ENCODE data around the gene BPIFB1. TPM values are rescaled to one million over a fixed set of nuclear protein-coding genes. Genes with fewer than 3 reads are reported as not detected.

The BPIFB1 gene
- polyA plus RNA-seq, 1 experiment = not detected

DNA sequence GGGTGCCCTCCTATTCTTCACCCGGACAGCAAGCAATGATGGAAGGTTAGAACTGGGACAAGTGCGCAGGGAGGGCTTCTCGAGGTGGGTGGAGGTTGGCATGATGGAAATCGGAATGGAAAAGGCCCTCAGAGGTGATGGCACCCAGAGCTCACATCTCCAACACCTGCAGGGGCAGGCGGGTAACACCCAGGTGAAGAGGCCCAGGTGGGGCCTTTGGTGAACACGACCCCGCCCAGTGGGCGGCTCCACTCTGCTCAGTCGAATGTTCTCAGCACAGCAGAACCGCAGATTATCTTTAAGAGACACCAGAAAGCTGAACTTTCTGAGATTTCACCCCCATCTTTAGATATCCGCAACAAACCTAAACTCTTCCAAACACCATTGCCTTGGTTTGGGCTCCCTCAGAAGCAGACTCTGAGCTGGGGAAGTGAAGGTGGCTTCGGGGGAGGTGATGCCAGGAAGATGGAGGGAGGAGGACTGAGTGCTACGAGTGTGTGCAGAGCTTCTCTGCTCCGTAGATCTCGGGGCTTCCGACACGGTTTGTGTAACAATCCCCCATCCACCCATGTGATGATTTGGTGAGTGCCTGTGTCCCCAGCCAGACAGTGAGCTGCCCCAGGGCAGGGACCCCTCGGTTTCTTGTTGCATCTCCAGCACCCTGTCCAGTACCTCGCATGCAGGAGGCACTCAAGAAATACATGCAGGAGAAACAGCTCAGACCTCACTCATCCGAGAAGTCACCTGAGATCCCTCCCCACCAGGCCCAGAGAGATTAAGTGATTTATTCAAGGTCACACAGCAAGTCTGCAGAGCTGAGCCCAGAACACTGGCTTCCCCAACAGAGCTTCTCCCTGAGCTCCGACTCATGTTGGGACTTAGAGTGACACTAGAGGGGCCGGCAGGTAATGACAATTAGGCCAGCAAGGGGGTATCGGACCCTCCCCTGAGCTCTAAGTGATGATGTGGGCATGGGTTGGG lies 45.4 kb downstream of the BPIFB1 start:
- POLR2A ChIA-PET = no interaction called here
- TF ChIP-seq, protein P1, sequence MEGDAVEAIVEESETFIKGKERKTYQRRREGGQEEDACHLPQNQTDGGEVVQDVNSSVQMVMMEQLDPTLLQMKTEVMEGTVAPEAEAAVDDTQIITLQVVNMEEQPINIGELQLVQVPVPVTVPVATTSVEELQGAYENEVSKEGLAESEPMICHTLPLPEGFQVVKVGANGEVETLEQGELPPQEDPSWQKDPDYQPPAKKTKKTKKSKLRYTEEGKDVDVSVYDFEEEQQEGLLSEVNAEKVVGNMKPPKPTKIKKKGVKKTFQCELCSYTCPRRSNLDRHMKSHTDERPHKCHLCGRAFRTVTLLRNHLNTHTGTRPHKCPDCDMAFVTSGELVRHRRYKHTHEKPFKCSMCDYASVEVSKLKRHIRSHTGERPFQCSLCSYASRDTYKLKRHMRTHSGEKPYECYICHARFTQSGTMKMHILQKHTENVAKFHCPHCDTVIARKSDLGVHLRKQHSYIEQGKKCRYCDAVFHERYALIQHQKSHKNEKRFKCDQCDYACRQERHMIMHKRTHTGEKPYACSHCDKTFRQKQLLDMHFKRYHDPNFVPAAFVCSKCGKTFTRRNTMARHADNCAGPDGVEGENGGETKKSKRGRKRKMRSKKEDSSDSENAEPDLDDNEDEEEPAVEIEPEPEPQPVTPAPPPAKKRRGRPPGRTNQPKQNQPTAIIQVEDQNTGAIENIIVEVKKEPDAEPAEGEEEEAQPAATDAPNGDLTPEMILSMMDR (IDR thresholded peaks at IDR 0.05; ENCODE audit: insufficient read depth, low read depth, low read length) = no peak
- H3K4me3 ChIP-seq (ENCODE audit: low read depth, low read length) = no peak overlapping the region
- H3K27me3 ChIP-seq (ENCODE audit: control insufficient read depth, insufficient read depth, low read length) = peaks cover 14% of the 10 kb centered on the region
- no peaks in the 10 kb centered on the region for H3K36me3 ChIP-seq (ENCODE audit: control insufficient read depth, insufficient read depth, low read length)
- no peak for DNase-seq (ENCODE audit: low read depth)
- CTCF ChIA-PET = interaction anchor here (1.2 to 1.8 kb wide), 3 partner anchors 10 to 136 kb away, joined by 3 to 5 read pairs (median 4); no protein-coding TSS in a partner anchor

DNA sequence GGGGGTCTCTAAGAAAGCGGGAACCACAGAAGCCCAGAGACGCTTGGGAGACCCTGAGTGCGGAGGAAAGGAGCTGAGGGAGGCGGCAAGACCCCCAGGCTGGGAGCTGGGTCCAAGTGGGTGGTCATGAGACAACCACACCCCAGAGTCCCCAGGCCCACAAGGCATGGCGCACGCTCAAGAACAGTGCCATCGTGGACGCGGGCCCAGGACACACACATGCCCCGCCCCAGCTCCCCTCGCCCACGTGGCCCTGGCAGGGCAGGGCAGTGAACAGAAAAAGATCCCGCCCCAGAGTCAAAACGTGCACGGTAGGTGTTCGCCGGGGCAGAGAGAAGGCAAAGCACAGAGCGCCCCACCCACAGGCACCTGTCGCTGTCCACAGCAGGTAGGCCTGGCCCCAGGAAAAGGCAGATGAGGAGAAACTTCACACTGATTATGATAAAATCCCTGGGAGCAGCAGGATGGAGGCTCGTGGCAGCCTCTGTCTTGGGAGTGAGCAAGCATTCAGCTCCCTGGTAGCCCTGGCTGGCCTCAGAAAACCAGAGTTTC lies 50.0 kb downstream of the BPIFB1 start:
- TF ChIP-seq, protein P1 (IDR thresholded peaks at IDR 0.05; ENCODE audit: insufficient read depth, low read depth, low read length) = no peak
- peaks cover 13% of the 10 kb centered on the region for H3K27me3 ChIP-seq (ENCODE audit: control insufficient read depth, insufficient read depth, low read length)
- no peak for DNase-seq (ENCODE audit: low read depth)
- no peak overlapping the region for H3K4me3 ChIP-seq (ENCODE audit: low read depth, low read length)
- POLR2A ChIA-PET = no interaction called here
- CTCF ChIA-PET = interaction anchor here (1.2 to 1.5 kb wide), 2 partner anchors 28 to 33 kb away, joined by 3 read pairs; no protein-coding TSS in a partner anchor
- no peaks in the 10 kb centered on the region for H3K36me3 ChIP-seq (ENCODE audit: control insufficient read depth, insufficient read depth, low read length)

DNA sequence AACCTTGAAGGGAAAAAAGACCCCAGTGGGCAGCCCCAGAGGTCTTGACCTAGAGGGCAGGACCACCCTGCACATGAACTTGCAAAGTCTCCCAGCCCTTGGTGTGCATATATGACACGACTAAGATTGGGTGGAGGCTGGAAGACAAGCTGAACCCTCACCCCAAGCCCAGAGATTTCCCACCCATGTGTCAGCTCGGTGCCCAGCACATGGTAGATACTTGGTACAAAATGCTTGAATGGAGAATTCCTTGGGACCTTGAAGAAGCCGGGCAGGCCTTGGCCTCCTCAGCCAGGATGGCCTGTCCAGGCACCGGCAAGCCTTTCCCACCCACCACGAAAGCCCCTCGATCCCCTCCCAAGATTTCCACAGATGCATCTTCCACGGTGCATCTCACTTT lies 50.6 kb downstream of the BPIFB1 start:
- CTCF ChIA-PET = interaction anchor here (1.2 kb wide), 1 partner anchor 29 kb away, joined by 3 read pairs; no protein-coding TSS in a partner anchor
- no peak overlapping the region for H3K4me3 ChIP-seq (ENCODE audit: low read depth, low read length)
- POLR2A ChIA-PET = no interaction called here
- no peak for DNase-seq (ENCODE audit: low read depth)
- peaks cover 9% of the 10 kb centered on the region for H3K27me3 ChIP-seq (ENCODE audit: control insufficient read depth, insufficient read depth, low read length)
- H3K36me3 ChIP-seq (ENCODE audit: control insufficient read depth, insufficient read depth, low read length) = no peaks in the 10 kb centered on the region
- TF ChIP-seq, protein P1 (IDR thresholded peaks at IDR 0.05; ENCODE audit: insufficient read depth, low read depth, low read length) = no peak

DNA sequence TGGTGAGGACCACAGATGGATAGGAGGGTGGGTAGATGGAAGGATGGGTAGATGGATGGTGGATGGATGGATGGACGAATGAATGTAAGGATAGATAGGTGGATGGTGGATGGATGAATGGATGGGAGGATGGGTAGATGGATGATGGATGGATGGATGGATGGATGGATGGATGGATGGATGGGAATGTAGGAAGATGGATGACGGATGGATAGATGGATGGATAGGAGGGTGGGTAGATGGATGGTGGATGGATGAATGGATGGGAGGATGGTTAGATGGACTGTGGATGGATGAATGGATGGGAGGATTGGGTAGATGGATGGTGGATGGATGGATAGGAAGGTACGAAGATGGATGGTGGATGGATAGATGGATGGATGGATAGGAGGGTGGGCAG lies 51.1 kb downstream of the BPIFB1 start:
- no peaks in the 10 kb centered on the region for H3K36me3 ChIP-seq (ENCODE audit: control insufficient read depth, insufficient read depth, low read length)
- no peak overlapping the region for H3K4me3 ChIP-seq (ENCODE audit: low read depth, low read length)
- TF ChIP-seq, protein P1 (IDR thresholded peaks at IDR 0.05; ENCODE audit: insufficient read depth, low read depth, low read length) = no peak
- ChIA-PET CTCF (interaction anchor here (1.2 kb wide), 1 partner anchor 29 kb away, joined by 3 read pairs; no protein-coding TSS in a partner anchor), POLR2A (no interaction called here)
- DNase-seq (ENCODE audit: low read depth) = no peak
- peaks cover 6% of the 10 kb centered on the region; the same call in 1 of the 2 replicates for H3K27me3 ChIP-seq (ENCODE audit: control insufficient read depth, insufficient read depth, low read length)

DNA sequence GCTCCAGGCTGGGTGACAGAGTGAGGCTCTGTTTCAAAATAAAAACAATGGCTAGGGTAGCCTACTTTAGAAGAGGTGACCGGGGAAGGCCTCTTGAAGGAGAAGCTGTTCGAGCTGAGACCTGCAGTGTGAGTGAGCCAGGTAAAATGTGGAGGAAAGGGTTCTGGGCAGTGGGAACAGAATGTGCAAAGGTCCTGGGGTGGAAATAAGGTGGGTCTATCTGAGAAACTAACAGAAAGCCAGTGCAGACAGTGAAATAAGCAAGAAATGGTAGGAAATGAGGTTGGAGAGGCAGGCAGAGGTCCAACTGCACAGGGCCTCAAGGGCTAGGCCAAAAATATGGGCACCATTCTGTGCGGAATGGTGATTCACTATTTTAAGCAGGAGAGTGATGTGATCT lies 53.4 kb downstream of the BPIFB1 start:
- CTCF ChIA-PET = interaction anchor here (0.9 kb wide), 2 partner anchors 13 to 37 kb away, joined by 3 read pairs; no protein-coding TSS in a partner anchor

More for the DNA sequence above, 53.4 kb downstream of the BPIFB1 start:
- H3K27me3 ChIP-seq (ENCODE audit: control insufficient read depth, insufficient read depth, low read length) = 0 out of 2 replicates have a peak, but pooled peaks cover 4% of the 10 kb centered on the region
- no peak overlapping the region for H3K4me3 ChIP-seq (ENCODE audit: low read depth, low read length)
- POLR2A ChIA-PET = no interaction called here
- TF ChIP-seq, protein P1 (IDR thresholded peaks at IDR 0.05; ENCODE audit: insufficient read depth, low read depth, low read length) = no peak
- no peak for DNase-seq (ENCODE audit: low read depth)
- H3K36me3 ChIP-seq (ENCODE audit: control insufficient read depth, insufficient read depth, low read length) = no peaks in the 10 kb centered on the region

All from BJ (cell line).